ELF-1 (cell line): ENCODE results near the gene LAX1.
"Not testable (repeated sequence)": the region's sequence is repeated elsewhere in the genome, so short reads cannot be mapped to it uniquely, and the experiment has no call there.

Experiments used
- DNase-seq: peaks from one replicate; pipeline ENCODE4 v3.0.0-alpha.2; 2016; ENCODE audit warnings: low read depth, low spot score

LAX1 gene

GRCh38 chr1:203769505-203770343 lies 4.7 kb downstream of the LAX1 start:
- DNase-seq, result no peak

GRCh38 chr1:203771901-203772301 lies 6.9 kb downstream of the LAX1 start:
- peak; percentile 41 for DNase-seq

- no peak for DNase-seq
Measured at GRCh38 chr1:203772836-203773235, 7.9 kb downstream of the LAX1 start.

GRCh38 chr1:203776636-203777035 lies 11.7 kb downstream of the LAX1 start:
- no peak for DNase-seq

GRCh38 chr1:203777596-203777995 lies 12.6 kb downstream of the LAX1 start:
- DNase-seq, result no peak

- DNase-seq, result no peak
Measured at GRCh38 chr1:203778146-203778545, 13.2 kb downstream of the LAX1 start.

GRCh38 chr1:203778789-203779188 lies 13.8 kb downstream of the LAX1 start:
- no peak for DNase-seq

GRCh38 chr1:203781962-203782361 lies 17.0 kb downstream of the LAX1 start:
- no peak for DNase-seq

- no peak for DNase-seq
Measured at GRCh38 chr1:203789966-203790365, 25.0 kb downstream of the LAX1 start.

- no peak for DNase-seq
Measured at GRCh38 chr1:203791498-203791897, 26.5 kb downstream of the LAX1 start.

GRCh38 chr1:203792486-203792885 lies 27.5 kb downstream of the LAX1 start:
- no peak for DNase-seq

- DNase-seq, result not testable (repeated sequence)
Measured at GRCh38 chr1:203793561-203793960, 28.6 kb downstream of the LAX1 start.

GRCh38 chr1:203794764-203795440 lies 29.9 kb downstream of the LAX1 start:
- DNase-seq, result no peak

GRCh38 chr1:203795441-203796235 lies 30.7 kb downstream of the LAX1 start, which contains the start of the genes ZBED6 and ZC3H11A:
TSS of gene ZBED6 (plus strand) at chr1:203795623. CDS start at chr1:203797523, 1,900 bp downstream.
TSS of gene ZC3H11A (plus strand) at chr1:203795623. CDS start at chr1:203817071, 21,448 bp downstream.
- peak; percentile 97 for DNase-seq

- DNase-seq, result peak; percentile 66
Measured at GRCh38 chr1:203796236-203796605, 31.2 kb downstream of the LAX1 start.

- DNase-seq, result no peak
Measured at GRCh38 chr1:203797216-203797615, 32.2 kb downstream of the LAX1 start.

- no peak for DNase-seq
Measured at GRCh38 chr1:203797948-203798655, 33.1 kb downstream of the LAX1 start.

- no peak for DNase-seq
Measured at GRCh38 chr1:203799157-203799556, 34.2 kb downstream of the LAX1 start.

GRCh38 chr1:203799971-203800370 lies 35.0 kb downstream of the LAX1 start:
- DNase-seq, result no peak

GRCh38 chr1:203805689-203806088 lies 40.7 kb downstream of the LAX1 start:
- DNase-seq, result no peak

GRCh38 chr1:203807196-203807595 lies 42.2 kb downstream of the LAX1 start:
- DNase-seq, result no peak
